HEK293T (cell line): ENCODE results near the gene DNAJB12.

Source experiments
- FOXA1 ChIP-seq: fragments of 450-650 bp; IDR thresholded peaks from 2 replicates; pipeline ENCODE4 v1.6.1; 2016; ENCODE audit warnings: mild to moderate bottlenecking
- FOXM1 ChIP-seq: fragments of 450-650 bp; IDR thresholded peaks from 2 replicates; pipeline ENCODE4 v1.6.1; 2017; ENCODE audit warnings: mild to moderate bottlenecking, borderline replicate concordance
- LEF1 ChIP-seq: fragments of 450-650 bp; IDR thresholded peaks from 2 replicates; pipeline ENCODE4 v1.6.1; 2017; ENCODE audit warnings: mild to moderate bottlenecking, borderline replicate concordance

- TF ChIP-seq LEF1 = no peak
- no peak for TF ChIP-seq FOXM1
- TF ChIP-seq FOXA1 = no peak
Measured at GRCh38 chr10:72316386-72316700, 38.4 kb downstream of the DNAJB12 start.
